Inflammatory macrophage treated with lipopolysaccharide for 1 hour (primary cell): ENCODE results near the gene ARFGEF2.
A peak's percentile ranks its signal among the peaks of the same experiment; 100 is the strongest.

ENCODE experiments used
- DNase-seq, 2 donors: peaks; one replicate each; pipeline ENCODE4 v3.0.0-alpha.2; 2020 to 2022

ARFGEF2 gene

DNA sequence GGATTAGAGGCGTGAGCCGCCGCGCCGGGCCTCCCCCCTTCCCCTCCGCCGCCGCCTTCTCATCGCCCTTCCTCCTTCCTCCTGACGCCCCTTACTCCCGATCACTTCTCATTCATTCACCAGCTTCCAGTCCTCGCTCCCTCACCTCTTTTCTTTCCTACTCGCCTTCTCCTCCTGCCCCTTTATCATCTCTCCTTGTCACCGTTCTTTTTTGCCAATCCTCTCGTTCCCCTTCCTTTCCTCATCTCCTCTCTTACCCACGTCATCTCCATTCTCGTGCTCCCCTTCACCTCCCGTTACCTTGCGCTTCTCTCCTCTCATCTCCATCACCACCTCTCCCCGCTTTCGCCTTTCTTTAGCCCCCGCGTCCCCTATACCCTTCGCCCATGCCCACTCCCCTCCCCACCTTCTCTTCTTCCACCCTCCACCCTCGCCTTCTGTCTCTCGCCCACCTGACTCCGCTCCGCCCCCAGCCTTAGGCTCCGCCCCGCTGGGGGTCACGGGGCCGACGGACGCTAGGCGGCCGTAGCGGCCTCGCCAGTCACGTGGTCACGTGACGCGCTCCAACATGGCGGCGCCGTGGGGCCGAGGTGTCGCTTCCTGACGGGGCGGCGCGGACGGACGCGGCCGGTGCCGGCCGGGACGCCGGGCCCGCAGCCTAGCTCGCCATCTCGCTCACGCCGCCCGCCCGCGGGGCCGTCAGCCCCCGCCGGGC, at the start of gene ARFGEF2:
Gene ARFGEF2, plus strand, starts transcription at position 544 of the 715 bp plus-strand sequence. CDS start 179 bp downstream, outside the sequence.
- DNase-seq, result peak; percentile 85 to 95

DNA sequence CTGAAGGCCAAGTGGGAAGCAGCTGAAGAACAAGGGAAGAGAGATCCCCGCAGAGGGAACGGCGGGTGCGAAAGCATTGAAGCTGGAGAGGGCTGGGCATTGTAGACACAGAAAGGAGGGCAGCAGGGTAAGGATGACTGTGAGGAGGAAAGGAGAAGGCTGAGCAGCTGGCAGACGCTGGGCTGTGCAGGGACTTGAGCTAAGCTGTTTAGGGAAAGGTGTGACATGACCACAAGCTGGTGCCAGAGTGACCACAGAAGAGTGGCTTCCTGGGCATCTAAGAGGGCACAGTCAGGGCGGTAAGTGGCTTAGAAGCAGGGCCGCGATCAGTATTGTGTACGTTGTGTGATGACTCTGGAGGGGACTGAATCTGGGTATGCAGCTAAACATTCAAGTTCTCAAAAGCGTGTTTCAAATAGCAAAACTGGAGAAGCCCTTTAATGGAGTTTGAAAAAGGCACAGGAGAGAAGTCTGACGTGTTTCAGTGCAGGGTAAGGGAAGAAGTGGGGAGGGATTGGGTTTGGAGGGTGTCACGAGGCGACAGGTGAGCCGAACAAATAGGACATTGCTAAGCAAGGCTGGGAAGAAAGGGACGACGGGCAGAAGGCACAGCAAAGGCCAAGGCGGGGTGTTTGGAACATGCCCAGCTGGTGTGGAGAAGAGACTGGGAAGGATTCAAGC, 46.1 kb upstream of the ARFGEF2 start:
- no peak for DNase-seq

DNA sequence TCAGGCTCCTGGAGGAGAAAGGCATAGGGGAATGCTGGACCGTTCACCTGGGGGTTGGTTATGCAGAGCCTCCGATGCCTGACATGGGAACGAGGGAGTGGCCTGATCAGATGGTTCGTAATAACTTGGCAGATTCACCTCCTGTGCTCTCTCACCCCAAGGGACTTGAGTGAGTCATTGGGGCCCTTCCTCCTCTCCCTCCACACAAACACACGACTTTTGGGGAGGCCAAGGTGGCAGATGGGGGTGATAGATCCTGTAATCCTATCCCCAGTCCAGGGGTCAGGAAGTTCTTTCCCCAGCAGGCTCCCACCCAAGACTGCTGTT, 45.6 kb upstream of the ARFGEF2 start:
- DNase-seq, result no peak

DNA sequence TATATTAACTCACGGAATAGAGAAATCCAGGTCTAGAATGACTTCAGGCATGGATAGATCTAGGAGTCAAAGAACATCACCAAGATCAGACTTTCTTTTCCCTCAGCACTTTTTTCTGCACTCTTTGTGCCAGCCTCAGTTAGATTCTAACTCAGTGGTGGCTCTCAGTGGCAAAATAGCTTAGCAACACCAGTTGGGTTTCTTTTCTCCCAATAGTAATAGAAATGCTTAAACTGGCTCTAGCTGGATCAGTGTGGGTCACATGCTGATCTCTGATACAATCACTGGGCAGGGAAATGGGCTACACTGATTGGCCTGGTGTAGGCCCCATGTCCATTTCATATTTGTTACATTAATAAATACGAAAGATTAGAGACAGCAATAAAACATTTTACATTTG, 44.2 kb upstream of the ARFGEF2 start:
- DNase-seq, result no peak

DNA sequence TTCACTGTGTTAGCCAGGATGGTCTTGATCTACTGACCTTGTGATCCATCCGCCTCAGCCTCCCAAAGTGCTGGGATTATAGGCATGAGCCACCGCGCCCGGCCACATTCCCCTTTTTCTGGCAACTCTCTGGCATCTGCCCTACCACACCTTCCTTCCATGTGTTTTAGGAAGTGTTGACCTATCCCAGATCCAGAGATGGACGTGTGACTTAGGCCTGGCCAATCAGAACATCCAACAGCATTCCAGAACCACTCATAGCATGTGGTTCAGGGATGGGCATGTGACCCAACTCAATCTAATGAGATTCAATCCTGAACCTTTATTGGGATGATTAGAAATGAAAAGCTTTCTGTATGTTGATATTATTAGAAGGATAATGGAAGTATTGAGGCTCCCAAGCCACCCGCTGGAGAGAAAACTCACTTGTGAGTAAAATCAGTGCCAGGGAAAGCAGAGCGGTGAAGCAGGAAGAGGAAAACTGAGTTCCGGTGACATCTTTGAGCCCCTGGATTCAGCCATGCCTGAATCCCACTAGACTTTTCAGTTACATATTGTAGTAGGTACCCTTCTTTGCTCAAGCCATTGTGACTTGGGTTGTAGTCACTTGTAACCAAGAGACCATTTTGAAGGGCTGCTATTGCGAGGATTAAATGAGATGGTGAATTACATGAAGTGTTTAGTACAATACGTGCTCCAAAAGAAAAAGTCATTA, 42.8 kb upstream of the ARFGEF2 start:
- no peak for DNase-seq

DNA sequence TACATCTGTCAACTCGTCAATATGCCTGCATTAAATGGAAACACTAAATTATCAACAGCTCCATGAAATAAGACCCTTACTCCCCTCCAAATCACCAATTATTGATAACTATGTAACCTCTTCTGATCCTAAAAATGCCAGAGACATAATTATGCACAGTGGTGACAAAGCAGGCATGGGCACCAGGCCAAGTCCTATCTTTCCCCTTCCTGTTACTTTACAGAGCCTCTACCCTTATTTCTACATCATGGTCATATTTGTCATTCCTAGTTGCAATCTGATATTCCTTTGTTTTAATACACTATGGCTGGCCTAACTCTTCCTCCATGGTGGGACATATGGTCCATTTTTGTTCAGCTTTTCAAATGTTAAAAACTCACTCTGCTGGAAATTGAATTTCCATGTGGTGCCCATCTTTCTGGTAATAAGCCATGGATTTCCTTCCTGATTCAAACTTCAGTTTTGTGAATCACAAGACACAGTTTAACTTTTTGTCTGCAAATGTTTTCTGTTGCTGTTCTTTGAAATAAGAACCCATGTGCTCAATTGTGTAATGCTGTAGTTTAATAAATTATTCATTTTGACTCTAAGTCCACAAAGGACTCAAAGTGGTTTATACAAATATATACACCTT, 41.8 kb upstream of the ARFGEF2 start:
- peak in 1 of 2 donors; percentile 68 for DNase-seq

DNA sequence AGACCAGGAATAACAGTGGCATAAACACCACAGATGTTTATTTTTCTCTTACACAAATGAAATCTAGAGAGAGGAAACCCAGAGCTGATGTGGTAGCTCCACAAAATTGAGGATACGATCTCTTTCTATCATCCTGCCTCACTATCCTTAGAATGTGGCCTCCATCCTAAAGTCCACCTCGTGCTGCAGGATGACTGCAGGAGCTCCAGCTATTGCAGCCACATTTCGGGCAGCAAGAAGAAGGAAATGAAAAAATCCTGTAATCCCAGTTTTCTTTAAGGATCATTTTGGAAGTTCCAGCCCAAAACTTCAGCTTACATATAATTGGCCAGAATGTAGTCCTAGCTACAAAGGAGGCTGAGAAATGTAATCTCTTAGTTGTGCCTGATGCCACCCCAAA, 41.2 kb upstream of the ARFGEF2 start:
- no peak for DNase-seq

DNA sequence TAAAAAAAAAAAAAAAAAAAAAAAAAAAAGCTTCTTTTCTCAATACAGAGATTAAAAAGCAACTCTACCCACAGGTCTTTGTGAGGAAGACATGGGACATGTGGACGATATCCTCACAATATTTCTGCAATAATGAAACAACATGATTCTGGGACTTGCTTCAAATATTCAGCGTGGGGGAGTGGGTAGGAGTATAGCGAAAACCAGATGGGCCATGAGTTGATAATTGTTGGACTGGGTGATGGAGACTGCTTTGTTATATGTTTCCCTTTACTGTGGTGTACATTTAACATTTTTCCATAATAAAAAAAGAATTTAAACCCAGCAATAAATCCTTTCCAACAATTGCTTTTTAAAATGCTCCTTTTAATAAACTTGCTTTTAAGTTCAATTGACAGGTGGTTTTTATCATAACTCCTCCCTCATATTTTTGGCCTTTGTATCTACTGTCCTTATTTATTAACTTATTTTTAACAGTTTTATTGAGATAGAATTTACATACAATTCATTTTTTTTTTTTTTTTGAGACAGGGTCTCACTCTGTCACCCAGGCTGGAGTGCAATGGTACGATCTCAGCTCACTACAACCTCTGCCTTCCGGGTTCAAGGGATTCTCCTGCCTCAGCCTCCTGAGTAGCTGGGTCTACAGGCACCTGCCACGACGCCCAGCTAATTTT, 40.4 kb upstream of the ARFGEF2 start:
- no peak for DNase-seq

DNA sequence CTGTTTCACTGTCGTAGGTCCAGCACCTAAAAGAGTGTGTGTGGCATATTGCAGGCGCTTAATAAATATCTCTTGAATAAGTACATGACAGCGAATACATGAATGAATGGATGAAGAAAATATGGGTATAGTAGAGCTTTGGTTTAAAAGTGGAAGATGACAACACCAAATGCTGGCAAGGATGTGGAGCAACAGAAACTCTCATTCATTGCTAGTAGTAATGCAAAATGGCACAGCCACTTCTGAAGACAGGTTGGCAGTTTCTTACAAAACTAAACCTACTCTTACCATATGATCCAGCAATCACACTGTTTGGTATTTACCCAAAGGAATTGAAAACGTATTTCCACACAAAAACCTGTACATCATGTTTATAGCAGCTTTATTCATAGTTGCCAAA, 36.3 kb upstream of the ARFGEF2 start:
- DNase-seq, result no peak

DNA sequence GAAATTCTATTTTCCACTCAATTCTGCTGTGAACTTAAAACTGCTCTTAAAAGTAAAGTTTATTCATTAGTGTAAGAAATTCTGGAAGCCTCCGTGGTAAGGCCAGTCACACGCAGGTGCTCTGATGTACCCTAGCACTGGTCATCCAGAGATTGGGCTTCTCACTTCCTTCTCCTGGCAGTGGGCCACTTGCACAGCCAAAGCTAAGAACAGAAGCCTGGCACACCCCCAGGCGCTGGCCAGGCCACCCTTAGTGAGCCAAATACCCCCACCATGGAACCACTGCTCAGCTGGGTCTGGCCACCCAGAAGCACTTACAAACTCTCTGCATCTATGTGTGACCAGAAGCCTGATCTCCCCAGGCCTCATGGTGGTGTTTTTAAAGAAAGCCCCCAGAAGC, 35.3 kb upstream of the ARFGEF2 start:
- no peak for DNase-seq

DNA sequence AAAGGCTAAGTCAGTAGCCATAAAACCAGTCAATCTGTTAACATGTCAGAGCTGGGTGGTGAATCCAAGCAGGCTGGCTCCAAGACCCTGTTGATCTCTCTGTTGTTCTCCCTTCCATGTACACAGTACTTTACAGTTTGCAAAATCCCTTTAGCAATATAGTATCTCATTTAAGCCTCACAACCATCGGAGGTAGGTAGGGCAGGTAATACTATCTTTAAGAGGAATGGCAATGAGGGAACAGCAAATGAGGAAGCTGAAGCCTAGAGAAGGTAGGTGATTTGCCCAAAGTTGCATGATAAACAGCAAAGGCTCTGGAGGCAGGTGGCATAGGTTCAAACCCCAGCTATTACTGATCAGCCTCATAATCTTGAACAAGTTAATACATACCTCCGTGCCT, 34.7 kb upstream of the ARFGEF2 start:
- DNase-seq, result no peak

DNA sequence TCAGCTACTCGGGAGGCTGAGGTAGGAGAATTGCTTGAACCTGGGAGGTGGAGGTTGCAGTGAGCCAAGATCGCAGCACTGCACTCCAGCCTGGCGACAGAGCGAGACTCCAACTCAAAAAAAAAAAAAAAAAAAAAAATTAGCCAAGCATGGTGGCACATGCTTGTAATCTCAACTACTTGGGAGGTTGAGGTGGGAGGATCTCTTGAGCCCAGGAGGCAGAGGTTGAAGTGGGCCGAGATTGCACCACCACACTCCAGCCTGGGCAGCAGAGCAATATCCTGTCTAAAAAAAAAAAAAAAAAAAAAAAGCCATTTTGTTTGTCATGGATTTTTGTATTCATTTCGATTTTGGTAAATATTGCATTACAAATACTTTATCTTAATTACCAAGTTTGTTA, 33.0 kb upstream of the ARFGEF2 start:
- DNase-seq, result peak in 1 of 2 donors; percentile 41

DNA sequence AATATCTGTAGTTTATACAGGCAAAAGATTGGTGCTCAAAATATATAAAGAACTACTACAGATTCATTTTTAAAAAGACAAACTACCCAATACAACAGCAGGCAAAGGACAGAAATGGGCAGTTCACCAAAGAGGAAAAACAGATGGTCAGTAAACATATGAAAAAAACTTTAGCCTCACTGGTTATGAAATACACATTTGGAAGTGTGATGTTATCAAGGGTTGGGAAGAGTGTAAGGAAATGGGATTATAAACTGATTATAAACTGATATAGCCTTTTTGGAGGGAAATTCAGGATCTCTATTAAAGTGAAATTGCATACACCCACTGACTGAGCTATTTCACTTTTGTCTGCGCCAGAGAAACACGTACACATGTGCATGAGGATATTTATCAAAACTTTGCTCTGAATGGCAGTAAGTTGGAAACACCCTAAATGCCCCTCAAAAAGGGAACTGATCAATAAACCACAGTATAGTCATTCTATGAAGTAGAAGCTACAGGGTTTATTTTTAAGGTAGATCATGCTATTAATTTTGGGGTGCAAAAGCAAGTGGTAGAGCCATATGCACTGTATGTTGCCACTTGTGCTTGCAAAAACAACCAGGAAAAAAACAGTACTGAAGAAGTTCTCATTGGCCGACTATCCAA, 32.2 kb upstream of the ARFGEF2 start:
- DNase-seq, result no peak

DNA sequence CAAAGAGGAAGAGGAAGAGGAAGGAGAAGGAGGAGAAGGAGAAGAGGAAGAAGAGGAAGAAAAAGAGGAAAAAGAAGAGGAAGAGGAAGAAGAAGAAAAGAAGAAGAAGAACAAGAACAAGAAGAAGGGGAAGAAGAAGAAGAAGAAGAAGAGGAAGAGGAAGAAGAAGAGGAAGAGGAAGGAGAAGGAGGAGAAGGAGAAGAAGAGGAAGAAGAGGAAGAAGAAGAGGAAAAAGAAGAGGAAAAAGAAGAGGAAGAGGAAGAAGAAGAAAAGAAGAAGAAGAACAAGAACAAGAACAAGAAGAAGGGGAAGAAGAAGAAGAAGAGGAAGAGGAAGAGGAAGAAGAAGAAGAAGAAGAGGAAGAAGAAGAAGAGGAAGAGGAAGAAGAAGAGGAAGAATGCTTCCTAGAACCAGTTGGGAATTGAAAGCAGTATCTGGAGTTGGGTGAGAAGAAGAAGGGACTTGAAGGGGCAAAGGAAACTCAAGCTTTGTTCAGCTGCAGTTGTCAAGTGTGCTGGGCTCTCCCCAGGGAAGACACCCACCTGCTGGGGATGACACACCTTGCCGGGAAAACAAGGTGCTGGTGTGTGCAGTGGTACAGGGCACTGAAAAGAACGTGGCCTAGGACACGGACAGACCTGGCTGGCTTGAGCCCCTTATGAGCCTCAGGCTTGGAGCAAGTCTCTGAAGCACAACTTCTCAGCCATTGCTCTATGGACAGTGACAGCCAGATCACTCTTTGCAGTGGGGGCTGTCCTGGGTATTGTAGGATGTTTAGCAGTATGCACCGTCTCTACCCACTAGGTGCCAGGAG, 30.1 kb upstream of the ARFGEF2 start:
- DNase-seq, result no peak

DNA sequence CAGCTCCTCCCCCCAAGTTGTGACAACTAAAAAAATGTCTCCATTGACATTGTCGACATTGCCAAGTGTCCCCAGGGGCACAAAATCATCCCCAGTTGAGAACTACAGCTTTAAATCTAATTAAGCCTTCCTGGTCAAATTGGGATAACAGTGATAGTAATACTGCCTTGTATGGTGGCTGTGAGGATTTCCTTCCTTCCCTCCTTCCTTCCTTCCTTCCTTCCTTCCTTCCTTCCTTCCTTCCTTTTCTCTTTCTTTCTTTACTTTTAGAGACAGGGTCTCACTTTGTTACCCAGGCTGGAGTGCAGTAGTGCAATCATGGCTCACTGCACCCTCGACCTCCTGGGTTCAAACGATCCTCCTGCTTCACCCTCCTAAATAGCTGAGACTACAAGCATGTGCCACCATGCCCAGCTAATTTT, 29.5 kb upstream of the ARFGEF2 start:
- DNase-seq, result no peak

DNA sequence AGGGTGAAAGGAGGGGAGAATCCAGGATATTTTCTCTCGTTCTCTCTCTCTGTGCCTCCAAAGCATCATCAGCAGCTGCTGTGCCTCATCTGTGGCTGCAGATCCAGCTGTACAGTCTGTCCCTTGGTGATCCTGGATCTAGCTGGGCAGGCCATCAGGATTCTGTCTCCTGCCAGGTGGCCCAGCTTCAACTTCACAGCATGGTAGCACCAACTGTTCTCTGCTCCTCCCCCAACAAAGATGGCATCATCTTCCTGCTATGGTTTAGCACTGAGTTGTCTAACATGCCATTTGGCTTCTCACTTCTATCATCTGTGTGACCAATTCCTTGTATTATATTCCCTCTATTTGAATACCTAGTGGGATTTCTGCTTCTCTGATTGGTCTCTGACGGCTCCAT, 28.6 kb upstream of the ARFGEF2 start:
- no peak for DNase-seq

DNA sequence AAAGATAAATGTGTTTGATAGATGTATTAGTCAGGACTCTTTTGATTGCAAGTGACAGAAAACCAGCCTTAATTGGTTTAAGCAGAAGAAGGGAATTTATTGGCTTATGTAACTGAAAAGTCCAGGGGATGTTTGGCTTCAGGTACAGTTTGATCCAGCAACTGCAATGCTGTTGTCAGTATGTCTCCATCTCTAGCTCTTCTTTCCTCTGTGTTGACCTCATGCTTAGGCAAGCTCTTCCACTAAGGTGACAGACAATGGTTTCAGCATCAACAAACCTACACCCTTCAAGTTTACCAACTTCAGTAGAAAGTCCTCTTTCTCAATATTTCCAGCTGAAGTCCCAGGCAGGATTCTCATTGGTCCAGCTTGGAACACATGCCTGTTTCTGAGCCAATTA, 28.1 kb upstream of the ARFGEF2 start:
- no peak for DNase-seq

DNA sequence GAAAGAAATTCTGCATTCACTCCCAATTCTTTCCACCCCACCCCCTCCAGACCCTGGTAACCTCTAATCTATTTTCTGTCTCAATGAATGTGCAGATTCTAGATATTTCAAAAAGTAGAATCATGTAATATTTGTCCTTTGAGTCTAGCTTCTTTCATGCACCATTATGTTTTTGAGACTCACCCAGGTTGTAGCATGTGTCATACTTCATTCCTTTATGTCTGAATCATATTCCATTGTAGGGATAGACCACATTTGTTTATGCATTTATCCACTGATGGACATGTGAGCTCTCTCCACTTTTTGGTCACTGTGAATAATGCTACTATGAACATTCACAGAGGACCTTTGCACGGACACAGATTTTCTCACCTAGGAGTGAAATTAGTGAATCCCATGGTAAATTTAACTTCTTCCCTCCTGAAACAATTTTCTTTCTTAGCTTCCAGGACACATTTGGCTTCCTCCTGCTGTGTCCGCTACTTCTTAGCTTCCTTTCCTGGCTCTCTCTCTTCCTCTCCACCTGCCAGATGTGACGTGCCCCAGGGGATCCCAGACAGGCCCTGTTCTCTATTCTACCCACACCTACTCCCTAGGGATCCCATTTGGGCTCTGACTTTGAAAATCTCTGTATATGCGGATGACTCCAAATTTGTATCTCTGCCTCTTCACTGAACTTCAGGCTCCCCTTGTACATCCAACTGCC, 24.1 kb upstream of the ARFGEF2 start:
- DNase-seq, result no peak

DNA sequence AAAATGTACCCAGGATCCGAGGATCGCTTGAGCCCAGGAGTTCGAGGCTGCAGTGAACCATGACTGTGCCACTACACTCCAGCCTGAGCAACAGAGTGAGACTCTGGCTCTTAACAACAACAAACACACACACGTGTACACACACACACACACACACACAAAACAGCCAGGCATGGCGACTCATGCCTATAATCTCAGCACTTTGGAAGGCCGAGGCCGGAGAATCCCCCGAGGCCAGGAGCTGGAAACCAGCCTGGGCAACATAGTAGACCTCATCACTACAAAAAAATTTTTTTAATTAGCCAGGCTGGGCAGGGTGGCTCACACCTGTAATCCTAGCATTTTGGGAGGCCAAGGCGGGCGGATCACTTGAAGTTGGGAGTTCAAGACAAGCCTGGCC, 23.3 kb upstream of the ARFGEF2 start:
- DNase-seq, result no peak

DNA sequence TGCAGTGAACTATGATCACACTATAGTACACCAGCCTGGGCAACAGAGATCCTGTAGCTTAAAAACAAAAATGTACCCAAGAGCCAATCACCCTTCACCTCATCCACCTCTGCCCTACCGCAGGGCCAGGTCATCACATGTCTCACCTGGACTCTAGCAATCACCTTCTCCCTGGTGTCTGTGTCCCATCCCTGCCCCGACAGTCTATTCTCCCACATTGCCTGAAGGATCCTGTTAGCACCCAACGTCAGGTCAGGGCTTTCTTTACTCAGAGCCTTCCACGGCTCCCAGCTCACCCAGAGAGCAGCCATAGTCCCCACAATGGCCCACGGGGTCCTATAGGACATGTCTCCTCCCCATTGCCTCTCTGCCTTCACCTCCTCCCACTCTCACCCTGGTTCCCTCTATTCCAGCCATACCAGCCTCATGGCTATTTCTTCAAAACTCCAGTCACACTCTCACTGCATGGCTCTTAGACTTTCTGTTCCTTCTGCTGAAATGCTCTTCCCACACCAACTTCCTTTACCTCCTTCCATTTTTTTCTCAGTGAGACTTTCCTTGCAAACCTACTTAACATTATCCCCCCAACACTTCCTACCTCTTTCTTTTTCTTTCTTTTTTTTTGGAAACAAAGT, 22.5 kb upstream of the ARFGEF2 start:
- peak in 1 of 2 donors; percentile 65 for DNase-seq
